Glomerular visceral epithelial cell (primary cell): ENCODE results near the gene UXT.
"Not testable (repeated sequence)": the region's sequence is repeated elsewhere in the genome, so short reads cannot be mapped to it uniquely, and the experiment has no call there.

ENCODE experiments used
- DNase-seq: peaks from one replicate; pipeline ENCODE4 v3.0.0-alpha.2; 2016; ENCODE audit errors: extremely low spot score

Gene UXT

DNA sequence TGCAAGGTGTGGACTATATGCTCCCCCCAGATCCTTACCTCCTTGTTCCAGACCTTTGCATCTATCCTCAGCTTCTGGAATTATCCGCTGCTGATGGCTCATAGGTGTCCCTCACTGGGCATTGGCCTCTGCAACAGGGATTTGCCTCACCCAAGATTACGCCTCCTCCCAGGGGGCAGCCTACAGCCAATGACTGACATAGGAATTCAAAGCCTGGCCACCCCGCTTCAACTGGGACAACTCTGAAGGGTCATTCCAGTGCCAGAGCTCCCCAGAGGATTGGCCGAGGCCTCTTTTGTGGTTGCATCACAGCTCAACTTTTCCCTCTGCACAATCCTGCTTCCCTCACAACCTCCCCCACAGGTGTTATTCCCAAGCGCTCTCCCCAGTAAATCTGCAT, 44.4 kb downstream of the UXT start:
- no peak for DNase-seq

DNA sequence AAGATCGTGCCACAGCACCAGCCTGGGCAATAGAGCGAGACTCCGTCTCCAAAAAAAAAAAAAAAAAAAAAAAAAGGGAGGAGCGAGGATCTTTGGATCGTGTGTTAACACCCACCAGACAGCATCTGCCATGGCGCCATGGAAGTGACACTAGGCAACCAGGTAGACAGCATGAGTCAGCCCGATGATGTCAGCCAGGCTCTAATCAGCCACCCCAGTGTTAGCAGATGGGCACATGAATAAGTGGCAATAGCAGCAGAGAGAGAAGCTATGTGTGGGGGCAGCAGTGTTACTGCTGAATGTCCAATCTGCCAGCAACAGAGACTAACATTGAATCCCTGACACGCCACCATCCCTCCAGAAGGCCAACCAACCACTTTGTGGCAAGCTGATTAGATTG, 45.9 kb downstream of the UXT start:
- no peak for DNase-seq

DNA sequence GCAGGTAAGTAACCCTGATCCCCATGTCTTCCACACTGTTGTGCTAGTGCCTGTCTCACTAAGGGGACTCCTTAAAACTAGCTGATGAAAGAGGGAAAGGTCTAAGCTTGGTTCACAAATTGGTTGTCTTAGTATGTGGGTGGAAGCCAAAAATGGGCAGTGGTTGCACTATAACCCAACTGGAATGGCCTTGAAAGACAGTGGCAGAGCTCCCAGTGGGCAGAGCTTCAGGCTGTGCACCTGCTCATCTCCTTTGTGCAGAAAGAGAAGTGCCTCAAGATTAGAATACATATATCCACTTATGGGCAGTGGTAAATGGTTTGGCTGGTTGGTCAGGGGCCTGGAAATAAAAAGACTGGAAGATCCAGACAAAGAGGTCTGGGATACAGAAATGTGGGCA, 46.6 kb downstream of the UXT start:
- DNase-seq: no peak

DNA sequence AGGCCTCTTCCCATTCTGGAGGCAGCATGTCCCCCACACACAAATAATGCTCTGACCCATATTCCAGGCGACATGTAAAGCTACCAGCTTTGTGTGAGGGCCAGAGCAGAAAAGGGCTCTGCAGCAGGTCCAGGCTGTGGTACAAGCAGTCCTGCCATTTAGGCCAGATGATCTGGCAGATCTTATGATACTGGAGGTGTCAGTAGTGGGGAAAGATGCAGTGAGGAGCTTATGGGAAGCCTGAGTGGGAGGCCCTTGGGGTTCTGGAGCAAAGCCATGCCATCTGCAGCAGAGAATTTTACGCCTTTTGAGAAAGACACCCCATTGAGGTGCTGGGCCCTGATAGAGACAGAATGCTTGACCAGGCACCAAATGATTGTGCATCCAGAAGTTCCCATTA, 47.1 kb downstream of the UXT start:
- no peak for DNase-seq

DNA sequence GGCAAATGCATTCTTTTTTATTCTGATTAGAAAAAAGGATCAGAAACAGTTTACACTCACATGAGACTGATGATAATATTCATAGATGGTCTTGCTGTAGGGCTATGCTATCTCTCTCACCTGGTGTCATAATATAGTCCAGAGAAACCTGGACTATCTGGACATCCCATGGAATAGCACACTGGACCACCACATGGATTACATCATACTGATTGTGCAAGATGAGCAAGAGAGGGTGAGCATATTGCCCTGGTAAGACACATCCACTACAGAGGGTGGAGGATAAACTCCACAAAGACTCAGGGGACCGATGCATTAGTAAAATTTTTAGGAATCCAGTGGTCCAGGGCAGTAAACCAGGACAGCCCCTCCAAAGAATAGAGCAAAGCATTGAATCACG, 47.5 kb downstream of the UXT start:
- DNase-seq: no peak

DNA sequence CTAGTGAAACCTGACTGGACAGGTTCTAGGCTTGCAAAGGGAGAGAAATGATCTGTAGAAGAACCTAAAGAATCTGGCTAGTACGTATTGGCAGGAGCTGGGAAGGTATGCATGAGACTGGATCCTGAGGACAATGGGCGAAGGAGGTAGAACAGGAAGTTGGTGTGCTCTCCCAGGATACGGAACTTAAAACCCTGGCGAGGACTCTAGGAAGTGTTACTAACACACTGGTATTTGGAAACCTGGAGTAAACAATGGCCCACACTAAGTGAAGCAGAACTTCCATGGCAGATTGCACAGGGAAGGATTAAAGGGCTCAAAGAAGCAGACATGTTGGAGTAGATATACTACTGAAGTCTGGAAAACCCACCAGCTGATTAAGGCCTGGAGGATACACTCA, 48.5 kb downstream of the UXT start:
- DNase-seq: no peak

DNA sequence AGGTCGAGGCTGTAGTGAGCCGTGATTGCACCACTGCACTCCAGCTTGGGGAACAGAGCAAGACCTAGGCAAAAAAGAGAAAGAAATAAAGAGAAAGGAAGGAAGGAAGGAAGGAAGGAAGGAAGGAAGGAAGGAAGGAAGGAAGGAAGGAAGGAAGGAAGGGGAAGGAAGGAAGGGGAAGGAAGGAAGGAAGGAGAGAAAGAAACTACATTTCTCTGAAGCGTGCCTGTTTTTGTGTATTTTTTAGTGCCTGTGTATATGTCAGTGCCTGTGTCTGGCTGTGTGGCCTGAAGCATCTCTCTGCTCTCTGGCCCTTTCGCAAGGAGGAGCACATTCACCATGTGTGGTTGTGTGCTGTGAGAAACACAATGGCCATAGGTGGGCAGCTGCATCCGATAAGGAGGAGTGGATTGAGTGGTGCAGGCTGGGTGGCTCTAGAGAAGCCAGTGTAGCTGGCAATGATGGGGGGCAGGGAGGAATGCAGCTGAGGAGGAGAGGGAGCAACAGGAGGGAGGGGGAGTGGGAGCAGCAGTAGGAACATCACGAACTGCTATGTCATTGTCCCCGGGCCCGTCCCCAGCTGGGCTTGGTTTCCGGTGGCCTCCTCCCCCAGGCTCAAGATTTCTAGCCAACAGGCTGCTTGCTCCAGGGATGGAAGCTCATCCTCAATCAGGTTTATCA, 50.7 kb downstream of the UXT start:
- DNase-seq: no peak

DNA sequence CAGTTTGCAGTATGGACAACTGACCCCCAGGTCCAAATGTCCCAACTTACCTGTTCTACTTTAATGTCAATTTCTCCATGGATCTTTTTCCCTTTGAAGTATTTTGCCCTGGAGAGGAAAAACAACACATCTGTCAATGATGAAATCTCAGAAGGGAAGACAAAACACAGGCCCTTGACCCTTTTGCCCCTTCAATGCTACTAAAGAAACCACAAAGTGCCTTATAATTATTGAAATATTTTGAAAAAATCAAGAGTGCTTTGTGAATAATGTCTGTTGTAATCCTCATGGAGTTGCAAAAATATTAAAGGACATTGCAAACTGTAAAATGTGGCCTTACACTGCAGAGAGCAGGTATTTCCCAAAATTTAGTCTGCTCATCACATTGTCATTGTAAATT, 51.9 kb downstream of the UXT start:
- DNase-seq: no peak

DNA sequence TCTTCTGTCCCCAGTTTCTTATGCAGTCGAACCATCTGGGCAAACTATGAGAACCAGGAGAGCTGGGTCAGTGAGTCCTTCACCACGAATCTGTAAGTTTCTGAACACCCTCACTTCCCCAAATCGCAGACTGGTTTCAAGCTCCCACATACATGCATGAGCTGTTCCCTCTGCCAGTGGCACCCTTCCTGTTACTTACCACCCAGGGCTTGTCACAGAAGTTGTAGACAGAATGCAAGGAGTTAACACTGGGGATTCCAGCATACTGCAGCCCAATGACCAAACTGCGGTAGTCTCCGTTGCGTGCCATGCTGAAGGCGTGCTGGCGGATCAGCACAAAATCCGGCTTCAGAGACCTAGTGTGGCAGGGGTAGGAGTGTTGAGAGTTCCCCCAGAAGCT, 54.0 kb downstream of the UXT start:
- DNase-seq: no peak

DNA sequence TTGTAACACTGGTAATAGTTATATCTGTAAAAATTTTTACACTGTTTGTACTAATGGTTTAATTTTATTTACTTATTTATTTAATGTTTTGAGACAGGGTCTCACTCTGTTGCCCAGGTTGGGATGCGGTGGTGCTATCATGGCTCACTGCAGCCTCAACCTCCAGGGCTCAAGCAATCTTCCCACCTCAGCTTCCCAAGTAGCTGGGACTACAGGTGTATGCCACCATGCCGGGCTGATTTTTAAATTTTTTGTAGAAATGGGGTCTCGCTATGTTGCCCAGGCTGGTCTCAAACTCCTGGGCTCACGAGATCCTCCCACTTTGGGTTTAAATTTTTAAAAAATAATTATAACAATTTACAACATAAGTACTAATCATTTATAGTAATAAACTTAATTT, 55.9 kb downstream of the UXT start:
- DNase-seq: not testable (repeated sequence)
